GM12873 (cell line): Measurements from ENCODE around the gene ATXN7L1.

Source experiments
- CTCF ChIP-seq: IDR thresholded peaks from 2 replicates; pipeline ENCODE4 v1.5.1; 2012; ENCODE audit warnings: low read depth, mild to moderate bottlenecking, moderate library complexity, low read length, control low read depth; ENCODE audit not compliant: insufficient read depth; ENCODE audit errors: missing control alignments

ATXN7L1 gene

GRCh38 chr7:105652359-105652993 lies 223.9 kb downstream of the ATXN7L1 start:
- TF ChIP-seq CTCF, result peak; percentile 93

- no peak for TF ChIP-seq CTCF
These were observed 224.6 kb downstream of the ATXN7L1 start for GRCh38 chr7:105651798-105652197.

DNA sequence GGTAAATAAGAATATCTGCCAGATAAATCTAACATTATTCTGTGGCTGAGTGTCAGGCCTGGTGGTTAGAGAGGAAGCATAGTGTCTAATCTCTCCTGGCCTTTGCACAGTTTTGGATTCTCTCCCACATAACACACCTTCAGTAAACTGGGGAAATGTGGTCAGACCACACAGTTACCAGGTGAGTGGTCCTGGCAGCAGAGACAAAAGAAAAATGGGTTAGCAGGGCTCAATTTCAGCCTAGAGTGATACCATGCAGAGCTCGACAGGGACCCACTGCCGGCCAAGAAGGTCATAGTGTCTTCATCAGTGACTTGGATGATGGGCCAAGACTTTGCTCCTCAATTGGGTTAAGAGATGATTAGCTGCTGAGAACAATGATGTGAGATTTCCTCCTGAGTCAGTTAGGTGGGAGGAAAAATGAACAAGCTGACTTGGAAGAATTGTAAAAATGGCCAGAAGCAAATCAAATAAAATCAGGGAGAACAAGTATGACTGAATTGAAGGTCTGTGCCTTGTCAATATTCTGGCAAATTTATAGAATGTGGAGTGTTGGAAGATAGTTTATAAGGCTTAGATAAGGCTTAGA lies 225.9 kb downstream of the ATXN7L1 start:
- no peak for TF ChIP-seq CTCF

DNA sequence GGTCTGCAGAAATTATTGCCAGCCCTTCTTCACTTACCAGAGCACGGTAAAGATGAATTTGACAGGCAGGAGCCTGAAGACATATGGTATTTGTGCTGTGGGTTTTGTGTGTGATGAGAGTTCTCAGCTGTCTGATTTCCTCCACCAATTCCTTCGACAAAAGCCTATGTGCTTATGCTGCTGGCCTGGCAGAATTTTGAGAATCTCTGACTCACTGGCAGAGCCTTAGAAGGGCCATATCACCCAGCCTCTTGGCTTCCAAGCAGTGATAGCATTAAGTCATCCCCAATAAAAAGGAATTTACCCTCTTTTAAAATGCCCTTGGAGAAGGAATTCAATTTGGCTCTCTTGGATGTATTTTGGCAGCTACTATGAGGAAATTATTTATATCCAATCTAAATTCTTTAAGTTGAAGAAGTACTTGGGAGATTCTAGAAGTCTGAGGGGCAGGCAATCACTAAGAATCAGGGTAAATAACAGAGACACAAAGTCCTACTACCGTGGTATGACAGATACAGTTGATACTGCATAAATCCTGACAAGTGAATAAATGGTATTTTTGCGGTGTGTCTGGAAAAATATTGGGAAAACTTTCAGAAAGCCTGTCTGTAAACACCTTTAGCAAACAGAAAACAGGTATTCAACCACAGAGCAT lies 226.5 kb downstream of the ATXN7L1 start:
- no peak for TF ChIP-seq CTCF

DNA sequence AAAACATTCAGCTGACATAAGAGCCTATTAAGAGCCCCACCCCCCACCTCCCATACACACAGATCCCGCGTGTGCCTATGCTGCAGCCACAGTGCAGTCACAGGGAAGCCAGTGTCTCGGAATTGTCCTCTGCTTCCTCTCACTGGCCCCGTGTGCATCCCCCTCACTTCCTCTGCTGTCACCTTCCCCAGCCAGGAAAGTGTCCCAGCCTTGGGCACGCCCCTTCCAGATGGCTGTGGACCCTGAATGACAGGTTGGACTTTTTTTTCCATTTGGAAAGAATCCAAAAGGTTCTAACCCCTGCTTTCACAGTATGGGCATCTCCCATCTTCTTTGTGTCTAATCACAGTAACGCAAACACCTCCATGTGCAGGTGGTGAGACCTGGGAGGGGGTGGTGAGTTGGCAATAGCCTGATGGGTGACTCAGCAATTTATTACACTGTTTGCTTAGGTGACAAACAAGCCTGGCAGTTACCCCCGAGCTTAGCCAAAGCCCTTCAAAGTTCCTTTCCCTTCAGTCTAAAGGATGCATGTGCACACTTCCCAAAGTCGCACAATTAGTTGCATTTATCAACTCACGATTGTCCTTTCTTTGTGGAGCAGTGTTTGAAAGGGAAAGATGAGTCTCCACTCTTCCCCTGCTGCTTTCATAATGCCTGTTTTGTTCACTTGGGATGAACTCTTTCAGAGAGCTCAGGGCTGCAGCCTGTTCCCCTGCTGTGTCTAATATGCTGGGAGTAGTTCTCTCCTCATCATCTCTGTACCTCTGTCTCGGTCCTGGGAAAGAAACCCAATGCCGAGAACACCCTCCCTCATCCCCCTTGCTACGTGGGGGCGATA lies 227.6 kb downstream of the ATXN7L1 start:
- no peak for TF ChIP-seq CTCF

GRCh38 chr7:105647591-105647990 lies 228.8 kb downstream of the ATXN7L1 start:
- no peak for TF ChIP-seq CTCF

GRCh38 chr7:105644937-105645336 lies 231.5 kb downstream of the ATXN7L1 start:
- no peak for TF ChIP-seq CTCF
